GM23338 (cell line): ENCODE results near the gene CIAO3.

Experiments
- CREB1 ChIP-seq: fragments of 250-450 bp; sonication (Bioruptor Pico); IDR thresholded peaks from 2 replicates; pipeline ENCODE4 v1.5.0; 2020; ENCODE audit warnings: low read depth, mild to moderate bottlenecking, moderate library complexity
- CTCF ChIP-seq, 2 experiments: fragments of 200-600 bp in 1 of 2; sonication (generic) in 1 of 2; conservative IDR thresholded peaks; 2 replicates each; pipeline versions ENCODE4 v1.5.1 to v1.6.1; 2016 to 2017; ENCODE audit warnings: antibody characterized with exemption in 2 of 2, low read depth in 2 of 2, mild to moderate bottlenecking in 2 of 2, moderate library complexity in 1 of 2
- ETS1 ChIP-seq: IDR thresholded peaks from 2 replicates; pipeline ENCODE4 v1.6.1; 2016; ENCODE audit warnings: antibody characterized with exemption
- EZH2 ChIP-seq: fragments of 200-600 bp; sonication (generic); IDR thresholded peaks from one replicate; pipeline ENCODE4 v1.8.0; 2017; ENCODE audit warnings: antibody characterized with exemption, mild to moderate bottlenecking, low read depth; ENCODE audit not compliant: unreplicated experiment
- EZH2phosphoT487 ChIP-seq: fragments of 200-600 bp; sonication (generic); IDR thresholded peaks from one replicate; pipeline ENCODE4 v1.8.1; 2018; ENCODE audit warnings: antibody characterized with exemption; ENCODE audit not compliant: unreplicated experiment
- JUNB ChIP-seq: IDR thresholded peaks from one replicate; pipeline ENCODE4 v1.6.1; 2016; ENCODE audit warnings: antibody characterized with exemption; ENCODE audit not compliant: unreplicated experiment
- NANOG ChIP-seq: IDR thresholded peaks from 2 replicates; pipeline ENCODE4 v1.6.1; 2016; ENCODE audit warnings: antibody characterized with exemption, borderline replicate concordance
- POLR2AphosphoS5 ChIP-seq: IDR thresholded peaks from 2 replicates; pipeline ENCODE4 v1.6.1; 2016; ENCODE audit warnings: antibody characterized with exemption, low read depth
- STAT1 ChIP-seq: IDR thresholded peaks from one replicate; pipeline ENCODE4 v1.6.1; 2016; ENCODE audit warnings: antibody characterized with exemption; ENCODE audit not compliant: unreplicated experiment
- ZNF114 ChIP-seq: fragments of 250-450 bp; sonication (Bioruptor Pico); IDR thresholded peaks from 2 replicates; pipeline ENCODE4 v1.5.0; 2020; ENCODE audit warnings: mild to moderate bottlenecking, moderate library complexity
- ZNF331 ChIP-seq: fragments of 250-450 bp; sonication (Bioruptor Pico); IDR thresholded peaks from 2 replicates; pipeline ENCODE4 v1.5.0; 2020; ENCODE audit warnings: low read depth, mild to moderate bottlenecking, moderate library complexity
- TF ChIP-seq, protein P1 (sequence below): IDR thresholded peaks from one replicate; pipeline ENCODE4 v1.6.1; 2018; ENCODE audit warnings: antibody characterized with exemption; ENCODE audit not compliant: unreplicated experiment
- TF ChIP-seq, protein P2 (sequence below): fragments of 250-450 bp; sonication (Bioruptor Pico); IDR thresholded peaks from 2 replicates; pipeline ENCODE4 v1.5.0; 2020; ENCODE audit warnings: mild to moderate bottlenecking, moderate library complexity

DNA sequence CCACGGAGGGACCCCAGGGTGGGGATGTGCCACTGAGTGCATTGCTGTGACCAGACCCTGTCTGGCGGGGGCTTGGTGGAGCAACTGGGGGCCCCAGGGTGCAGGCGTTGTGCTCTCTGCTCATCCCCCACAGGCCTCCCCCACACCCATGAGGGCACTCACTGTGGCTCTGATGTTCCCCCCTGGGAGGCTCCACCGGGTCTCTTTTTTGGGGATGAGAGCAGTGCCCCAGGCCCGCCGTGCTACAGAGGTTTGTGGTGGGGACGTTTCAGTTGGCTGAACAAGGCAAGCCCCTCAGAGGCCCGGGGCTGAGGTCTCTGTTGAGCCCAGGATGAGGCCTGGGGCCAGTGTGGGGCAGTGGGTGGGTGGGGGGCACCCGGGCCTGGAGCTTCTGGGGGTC, 17.1 kb downstream of the CIAO3 start:
- TF ChIP-seq EZH2, result no peak
- no peak for TF ChIP-seq CTCF (conservative IDR thresholded peaks at IDR 0.05; ENCODE audit: low read depth in 2 of 2)
- TF ChIP-seq POLR2AphosphoS5, result no peak
- TF ChIP-seq, protein P1, sequence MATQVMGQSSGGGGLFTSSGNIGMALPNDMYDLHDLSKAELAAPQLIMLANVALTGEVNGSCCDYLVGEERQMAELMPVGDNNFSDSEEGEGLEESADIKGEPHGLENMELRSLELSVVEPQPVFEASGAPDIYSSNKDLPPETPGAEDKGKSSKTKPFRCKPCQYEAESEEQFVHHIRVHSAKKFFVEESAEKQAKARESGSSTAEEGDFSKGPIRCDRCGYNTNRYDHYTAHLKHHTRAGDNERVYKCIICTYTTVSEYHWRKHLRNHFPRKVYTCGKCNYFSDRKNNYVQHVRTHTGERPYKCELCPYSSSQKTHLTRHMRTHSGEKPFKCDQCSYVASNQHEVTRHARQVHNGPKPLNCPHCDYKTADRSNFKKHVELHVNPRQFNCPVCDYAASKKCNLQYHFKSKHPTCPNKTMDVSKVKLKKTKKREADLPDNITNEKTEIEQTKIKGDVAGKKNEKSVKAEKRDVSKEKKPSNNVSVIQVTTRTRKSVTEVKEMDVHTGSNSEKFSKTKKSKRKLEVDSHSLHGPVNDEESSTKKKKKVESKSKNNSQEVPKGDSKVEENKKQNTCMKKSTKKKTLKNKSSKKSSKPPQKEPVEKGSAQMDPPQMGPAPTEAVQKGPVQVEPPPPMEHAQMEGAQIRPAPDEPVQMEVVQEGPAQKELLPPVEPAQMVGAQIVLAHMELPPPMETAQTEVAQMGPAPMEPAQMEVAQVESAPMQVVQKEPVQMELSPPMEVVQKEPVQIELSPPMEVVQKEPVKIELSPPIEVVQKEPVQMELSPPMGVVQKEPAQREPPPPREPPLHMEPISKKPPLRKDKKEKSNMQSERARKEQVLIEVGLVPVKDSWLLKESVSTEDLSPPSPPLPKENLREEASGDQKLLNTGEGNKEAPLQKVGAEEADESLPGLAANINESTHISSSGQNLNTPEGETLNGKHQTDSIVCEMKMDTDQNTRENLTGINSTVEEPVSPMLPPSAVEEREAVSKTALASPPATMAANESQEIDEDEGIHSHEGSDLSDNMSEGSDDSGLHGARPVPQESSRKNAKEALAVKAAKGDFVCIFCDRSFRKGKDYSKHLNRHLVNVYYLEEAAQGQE, result no peak
- no peak for TF ChIP-seq CREB1
- no peak for TF ChIP-seq EZH2phosphoT487
- no peak for TF ChIP-seq ZNF114 (CRISPR knock-in tag)
- TF ChIP-seq JUNB, result no peak
- TF ChIP-seq ETS1, result no peak
- TF ChIP-seq ZNF331, result no peak
- no peak for TF ChIP-seq STAT1
- TF ChIP-seq NANOG, result no peak
- TF ChIP-seq, protein P2, sequence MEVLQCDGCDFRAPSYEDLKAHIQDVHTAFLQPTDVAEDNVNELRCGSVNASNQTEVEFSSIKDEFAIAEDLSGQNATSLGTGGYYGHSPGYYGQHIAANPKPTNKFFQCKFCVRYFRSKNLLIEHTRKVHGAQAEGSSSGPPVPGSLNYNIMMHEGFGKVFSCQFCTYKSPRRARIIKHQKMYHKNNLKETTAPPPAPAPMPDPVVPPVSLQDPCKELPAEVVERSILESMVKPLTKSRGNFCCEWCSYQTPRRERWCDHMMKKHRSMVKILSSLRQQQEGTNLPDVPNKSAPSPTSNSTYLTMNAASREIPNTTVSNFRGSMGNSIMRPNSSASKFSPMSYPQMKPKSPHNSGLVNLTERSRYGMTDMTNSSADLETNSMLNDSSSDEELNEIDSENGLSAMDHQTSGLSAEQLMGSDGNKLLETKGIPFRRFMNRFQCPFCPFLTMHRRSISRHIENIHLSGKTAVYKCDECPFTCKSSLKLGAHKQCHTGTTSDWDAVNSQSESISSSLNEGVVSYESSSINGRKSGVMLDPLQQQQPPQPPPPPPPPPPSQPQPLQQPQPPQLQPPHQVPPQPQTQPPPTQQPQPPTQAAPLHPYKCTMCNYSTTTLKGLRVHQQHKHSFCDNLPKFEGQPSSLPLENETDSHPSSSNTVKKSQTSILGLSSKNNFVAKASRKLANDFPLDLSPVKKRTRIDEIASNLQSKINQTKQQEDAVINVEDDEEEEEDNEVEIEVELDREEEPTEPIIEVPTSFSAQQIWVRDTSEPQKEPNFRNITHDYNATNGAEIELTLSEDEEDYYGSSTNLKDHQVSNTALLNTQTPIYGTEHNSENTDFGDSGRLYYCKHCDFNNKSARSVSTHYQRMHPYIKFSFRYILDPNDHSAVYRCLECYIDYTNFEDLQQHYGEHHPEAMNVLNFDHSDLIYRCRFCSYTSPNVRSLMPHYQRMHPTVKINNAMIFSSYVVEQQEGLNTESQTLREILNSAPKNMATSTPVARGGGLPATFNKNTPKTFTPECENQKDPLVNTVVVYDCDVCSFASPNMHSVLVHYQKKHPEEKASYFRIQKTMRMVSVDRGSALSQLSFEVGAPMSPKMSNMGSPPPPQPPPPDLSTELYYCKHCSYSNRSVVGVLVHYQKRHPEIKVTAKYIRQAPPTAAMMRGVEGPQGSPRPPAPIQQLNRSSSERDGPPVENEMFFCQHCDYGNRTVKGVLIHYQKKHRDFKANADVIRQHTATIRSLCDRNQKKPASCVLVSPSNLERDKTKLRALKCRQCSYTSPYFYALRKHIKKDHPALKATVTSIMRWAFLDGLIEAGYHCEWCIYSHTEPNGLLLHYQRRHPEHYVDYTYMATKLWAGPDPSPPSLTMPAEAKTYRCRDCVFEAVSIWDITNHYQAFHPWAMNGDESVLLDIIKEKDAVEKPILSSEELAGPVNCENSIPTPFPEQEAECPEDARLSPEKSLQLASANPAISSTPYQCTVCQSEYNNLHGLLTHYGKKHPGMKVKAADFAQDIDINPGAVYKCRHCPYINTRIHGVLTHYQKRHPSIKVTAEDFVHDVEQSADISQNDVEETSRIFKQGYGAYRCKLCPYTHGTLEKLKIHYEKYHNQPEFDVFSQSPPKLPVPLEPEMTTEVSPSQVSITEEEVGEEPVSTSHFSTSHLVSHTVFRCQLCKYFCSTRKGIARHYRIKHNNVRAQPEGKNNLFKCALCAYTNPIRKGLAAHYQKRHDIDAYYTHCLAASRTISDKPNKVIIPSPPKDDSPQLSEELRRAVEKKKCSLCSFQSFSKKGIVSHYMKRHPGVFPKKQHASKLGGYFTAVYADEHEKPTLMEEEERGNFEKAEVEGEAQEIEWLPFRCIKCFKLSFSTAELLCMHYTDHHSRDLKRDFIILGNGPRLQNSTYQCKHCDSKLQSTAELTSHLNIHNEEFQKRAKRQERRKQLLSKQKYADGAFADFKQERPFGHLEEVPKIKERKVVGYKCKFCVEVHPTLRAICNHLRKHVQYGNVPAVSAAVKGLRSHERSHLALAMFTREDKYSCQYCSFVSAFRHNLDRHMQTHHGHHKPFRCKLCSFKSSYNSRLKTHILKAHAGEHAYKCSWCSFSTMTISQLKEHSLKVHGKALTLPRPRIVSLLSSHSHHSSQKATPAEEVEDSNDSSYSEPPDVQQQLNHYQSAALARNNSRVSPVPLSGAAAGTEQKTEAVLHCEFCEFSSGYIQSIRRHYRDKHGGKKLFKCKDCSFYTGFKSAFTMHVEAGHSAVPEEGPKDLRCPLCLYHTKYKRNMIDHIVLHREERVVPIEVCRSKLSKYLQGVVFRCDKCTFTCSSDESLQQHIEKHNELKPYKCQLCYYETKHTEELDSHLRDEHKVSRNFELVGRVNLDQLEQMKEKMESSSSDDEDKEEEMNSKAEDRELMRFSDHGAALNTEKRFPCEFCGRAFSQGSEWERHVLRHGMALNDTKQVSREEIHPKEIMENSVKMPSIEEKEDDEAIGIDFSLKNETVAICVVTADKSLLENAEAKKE (CRISPR knock-in tag), result no peak
